Tibial nerve (tissue), 4 donors: ENCODE measurements around the gene MINDY3.

Source experiments
- CTCF ChIP-seq, 5 experiments: fragments of 200-600 bp in 3 of 5; fragments of 450-650 bp in 2 of 5; sonication (generic) in 3 of 5; IDR thresholded peaks; one replicate each; pipeline ENCODE4 v1.5.1; 2016 to 2019; ENCODE audit warnings: antibody characterized with exemption in 5 of 5, mild to moderate bottlenecking in 3 of 5, moderate library complexity in 2 of 5
- EP300 ChIP-seq, 2 donors: sonication (generic); formaldehyde crosslinking; IDR thresholded peaks; one replicate each; pipeline ENCODE4 v1.6.1; 2017; ENCODE audit warnings: antibody characterized with exemption in 2 of 2, mild to moderate bottlenecking in 1 of 2
- POLR2A ChIP-seq, 2 donors: fragments of 450-650 bp; IDR thresholded peaks; one replicate each; pipeline ENCODE4 v1.6.1; 2017; ENCODE audit warnings: antibody characterized with exemption in 2 of 2, mild to moderate bottlenecking in 2 of 2, moderate library complexity in 2 of 2

- TF ChIP-seq CTCF (IDR thresholded peaks at IDR 0.05) (no peak), POLR2A (IDR thresholded peaks at IDR 0.05) (no peak), EP300 (IDR thresholded peaks at IDR 0.05) (no peak)
Measured at GRCh38 chr10:15841696-15842095, 18.6 kb downstream of the MINDY3 start.
